Measurements from ENCODE around the gene LAMTOR4. TPM values are rescaled to one million over a fixed set of nuclear protein-coding genes. Genes with fewer than 3 reads are reported as not detected.

The LAMTOR4 gene

DNA sequence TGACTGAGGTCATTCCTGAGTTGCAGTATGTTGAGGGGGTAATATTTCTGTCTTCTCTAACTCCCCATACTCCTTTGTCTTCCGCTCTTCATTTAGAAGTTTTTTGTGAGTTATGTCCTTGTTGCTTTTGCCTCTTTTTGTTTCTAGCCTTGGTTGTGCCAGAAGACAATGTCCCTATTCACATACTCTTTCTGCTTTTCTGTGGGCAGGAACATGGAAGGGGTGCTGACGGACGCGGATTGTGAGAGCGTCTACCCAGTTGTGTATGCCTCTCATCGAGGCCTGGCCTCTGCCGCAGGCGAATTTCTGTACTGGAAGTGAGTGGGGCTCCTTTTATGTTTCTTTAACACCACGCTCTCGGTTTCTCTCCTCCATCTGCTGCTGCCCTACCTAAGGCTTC is 49.5 kb downstream of the LAMTOR4 start:
- no peaks in the 10 kb centered on the region for H3K27me3 ChIP-seq (ENCODE audit: insufficient read depth, poor library complexity, severe bottlenecking)
- DNase-seq (ENCODE audit: low read depth in 1 of 2, low spot score in 1 of 2) = no peak
- TF ChIP-seq SPI1 (IDR thresholded peaks at IDR 0.05; ENCODE audit: borderline replicate concordance, low read depth) = no peak
- TF ChIP-seq, protein P1, sequence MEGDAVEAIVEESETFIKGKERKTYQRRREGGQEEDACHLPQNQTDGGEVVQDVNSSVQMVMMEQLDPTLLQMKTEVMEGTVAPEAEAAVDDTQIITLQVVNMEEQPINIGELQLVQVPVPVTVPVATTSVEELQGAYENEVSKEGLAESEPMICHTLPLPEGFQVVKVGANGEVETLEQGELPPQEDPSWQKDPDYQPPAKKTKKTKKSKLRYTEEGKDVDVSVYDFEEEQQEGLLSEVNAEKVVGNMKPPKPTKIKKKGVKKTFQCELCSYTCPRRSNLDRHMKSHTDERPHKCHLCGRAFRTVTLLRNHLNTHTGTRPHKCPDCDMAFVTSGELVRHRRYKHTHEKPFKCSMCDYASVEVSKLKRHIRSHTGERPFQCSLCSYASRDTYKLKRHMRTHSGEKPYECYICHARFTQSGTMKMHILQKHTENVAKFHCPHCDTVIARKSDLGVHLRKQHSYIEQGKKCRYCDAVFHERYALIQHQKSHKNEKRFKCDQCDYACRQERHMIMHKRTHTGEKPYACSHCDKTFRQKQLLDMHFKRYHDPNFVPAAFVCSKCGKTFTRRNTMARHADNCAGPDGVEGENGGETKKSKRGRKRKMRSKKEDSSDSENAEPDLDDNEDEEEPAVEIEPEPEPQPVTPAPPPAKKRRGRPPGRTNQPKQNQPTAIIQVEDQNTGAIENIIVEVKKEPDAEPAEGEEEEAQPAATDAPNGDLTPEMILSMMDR (IDR thresholded peaks at IDR 0.05; ENCODE audit: insufficient read depth, low read length) = no peak
- no peak for TF ChIP-seq GABPA (IDR thresholded peaks at IDR 0.05; ENCODE audit: low read depth)
- TF ChIP-seq POLR2AphosphoS5 (IDR thresholded peaks at IDR 0.05; ENCODE audit: low read depth) = no peak
- TF ChIP-seq, protein P2, sequence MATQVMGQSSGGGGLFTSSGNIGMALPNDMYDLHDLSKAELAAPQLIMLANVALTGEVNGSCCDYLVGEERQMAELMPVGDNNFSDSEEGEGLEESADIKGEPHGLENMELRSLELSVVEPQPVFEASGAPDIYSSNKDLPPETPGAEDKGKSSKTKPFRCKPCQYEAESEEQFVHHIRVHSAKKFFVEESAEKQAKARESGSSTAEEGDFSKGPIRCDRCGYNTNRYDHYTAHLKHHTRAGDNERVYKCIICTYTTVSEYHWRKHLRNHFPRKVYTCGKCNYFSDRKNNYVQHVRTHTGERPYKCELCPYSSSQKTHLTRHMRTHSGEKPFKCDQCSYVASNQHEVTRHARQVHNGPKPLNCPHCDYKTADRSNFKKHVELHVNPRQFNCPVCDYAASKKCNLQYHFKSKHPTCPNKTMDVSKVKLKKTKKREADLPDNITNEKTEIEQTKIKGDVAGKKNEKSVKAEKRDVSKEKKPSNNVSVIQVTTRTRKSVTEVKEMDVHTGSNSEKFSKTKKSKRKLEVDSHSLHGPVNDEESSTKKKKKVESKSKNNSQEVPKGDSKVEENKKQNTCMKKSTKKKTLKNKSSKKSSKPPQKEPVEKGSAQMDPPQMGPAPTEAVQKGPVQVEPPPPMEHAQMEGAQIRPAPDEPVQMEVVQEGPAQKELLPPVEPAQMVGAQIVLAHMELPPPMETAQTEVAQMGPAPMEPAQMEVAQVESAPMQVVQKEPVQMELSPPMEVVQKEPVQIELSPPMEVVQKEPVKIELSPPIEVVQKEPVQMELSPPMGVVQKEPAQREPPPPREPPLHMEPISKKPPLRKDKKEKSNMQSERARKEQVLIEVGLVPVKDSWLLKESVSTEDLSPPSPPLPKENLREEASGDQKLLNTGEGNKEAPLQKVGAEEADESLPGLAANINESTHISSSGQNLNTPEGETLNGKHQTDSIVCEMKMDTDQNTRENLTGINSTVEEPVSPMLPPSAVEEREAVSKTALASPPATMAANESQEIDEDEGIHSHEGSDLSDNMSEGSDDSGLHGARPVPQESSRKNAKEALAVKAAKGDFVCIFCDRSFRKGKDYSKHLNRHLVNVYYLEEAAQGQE (IDR thresholded peaks at IDR 0.05; ENCODE audit: insufficient replicate concordance, low read depth) = no peak
- no peak overlapping the region for H3K27ac ChIP-seq (replicated peaks)
- H3K4me3 ChIP-seq (replicated peaks; ENCODE audit: insufficient read depth, low read length) = no peak overlapping the region

DNA sequence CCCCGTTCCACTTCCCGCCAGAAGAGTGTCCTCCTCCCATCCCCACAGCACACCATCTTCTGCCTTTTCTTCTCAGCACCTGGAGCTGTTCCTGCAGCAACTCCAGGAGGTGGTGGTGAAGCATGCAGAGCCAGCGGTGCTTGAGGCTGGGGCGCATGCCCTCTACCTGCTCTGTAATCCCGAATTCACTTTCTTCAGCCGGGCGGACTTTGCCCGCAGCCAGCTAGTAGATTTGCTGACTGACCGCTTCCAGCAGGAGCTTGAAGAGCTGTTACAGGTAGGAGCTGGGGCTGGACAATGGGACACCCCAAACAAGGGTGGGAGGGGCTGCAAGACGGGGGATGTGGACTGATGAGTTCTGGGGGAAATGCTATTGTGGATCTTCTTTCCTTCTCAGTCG is 52.0 kb downstream of the LAMTOR4 start:
- DNase-seq (ENCODE audit: low read depth in 1 of 2, low spot score in 1 of 2) = no peak
- Histone ChIP-seq H3K27me3 (ENCODE audit: insufficient read depth, poor library complexity, severe bottlenecking) (no peaks in the 10 kb centered on the region), H3K4me3 (replicated peaks; ENCODE audit: insufficient read depth, low read length) (no peak overlapping the region), H3K27ac (replicated peaks) (no peak overlapping the region)
- TF ChIP-seq GABPA (IDR thresholded peaks at IDR 0.05; ENCODE audit: low read depth) = no peak
- TF ChIP-seq POLR2AphosphoS5 (IDR thresholded peaks at IDR 0.05; ENCODE audit: low read depth) = no peak
- TF ChIP-seq SPI1 (IDR thresholded peaks at IDR 0.05; ENCODE audit: borderline replicate concordance, low read depth) = no peak
- TF ChIP-seq, protein P2 (IDR thresholded peaks at IDR 0.05; ENCODE audit: insufficient replicate concordance, low read depth) = no peak
- TF ChIP-seq, protein P1 (IDR thresholded peaks at IDR 0.05; ENCODE audit: insufficient read depth, low read length) = no peak

Small RNA genes lying within 50 kb of the gene (microRNA-seq; reads per million reads assigned to microRNA genes)
- not detected for gene MIR4658

Measured in HL-60 (cell line).